Activated CD8-positive, alpha-beta memory T cell treated with anti-CD3 and anti-CD28 coated beads, Interleukin-2, amount 50 U/mL, for 48 hours (primary cell): ENCODE measurements around the gene MRPL23.

ENCODE experiments used
- DNase-seq: peaks from one replicate; pipeline ENCODE4 v3.0.0-alpha.2; 2020

Gene MRPL23

GRCh38 chr11:1998290-1998689 is 51.2 kb downstream of the MRPL23 start:
- DNase-seq = no peak

- DNase-seq = no peak
Observed at GRCh38 chr11:1998861-1999260, 51.7 kb downstream of the MRPL23 start.

- DNase-seq = no peak
Observed at GRCh38 chr11:2002042-2002776, 55.1 kb downstream of the MRPL23 start.

- no peak for DNase-seq
Observed at GRCh38 chr11:2002807-2003206, 55.7 kb downstream of the MRPL23 start.

GRCh38 chr11:2004466-2004865 is 57.3 kb downstream of the MRPL23 start:
- DNase-seq = no peak
